BLaER1 treated with 17β-estradiol and CSF1 and Interleukin-3, amounts not matched to agents 10 nM and 100 nM (cell line): ENCODE measurements around the gene ETV6.

ENCODE experiments used
- H3K27ac ChIP-seq, 11 experiments: shearing (Covaris generic); formaldehyde crosslinking; 2 replicates each; pipeline ENCODE4 v1.8.1; 2022
- H3K27me3 ChIP-seq, 11 experiments: shearing (Covaris generic); formaldehyde crosslinking; 2 replicates each; pipeline ENCODE4 v1.8.1; 2022
- H3K36me3 ChIP-seq, 11 experiments: shearing (Covaris generic); formaldehyde crosslinking; 2 replicates each; pipeline ENCODE4 v1.8.1; 2022
- H3K4me1 ChIP-seq, 10 experiments: shearing (Covaris generic); formaldehyde crosslinking; 2 replicates each; pipeline ENCODE4 v1.8.1; 2022
- H3K4me2 ChIP-seq, 11 experiments: shearing (Covaris generic); formaldehyde crosslinking; 2 replicates each; pipeline ENCODE4 v1.8.1; 2022
- H3K4me3 ChIP-seq, 10 experiments: shearing (Covaris generic); formaldehyde crosslinking; 2 replicates each; pipeline ENCODE4 v1.8.1; 2022
- H3K9ac ChIP-seq, 11 experiments: shearing (Covaris generic); formaldehyde crosslinking; 2 replicates each; pipeline ENCODE4 v1.8.1; 2022
- H3K9me3 ChIP-seq, 11 experiments: shearing (Covaris generic); formaldehyde crosslinking; replicated peaks in 1 of 11; 2 replicates each; pipeline ENCODE4 v1.8.1; 2022
- H4K20me1 ChIP-seq, 11 experiments: shearing (Covaris generic); formaldehyde crosslinking; 2 replicates each; pipeline ENCODE4 v1.8.1; 2022
- Cebpa-rat ChIP-seq, 11 experiments: shearing (Covaris generic); IDR thresholded peaks; 2 replicates each; pipeline ENCODE4 v1.8.1; 2022

ETV6 gene

GRCh38 chr12:11758510-11759493 is 109.3 kb downstream of the ETV6 start:
- no peaks in the 10 kb centered on the region for H4K20me1 ChIP-seq
- peaks cover 0 to 3% (median 0%) of the 10 kb centered on the region in 11 experiments; a peak in 1 of 22 replicates for H3K9me3 ChIP-seq
- no peak for TF ChIP-seq Cebpa-rat (IDR thresholded peaks at IDR 0.05)
- no peaks in the 10 kb centered on the region for H3K27me3 ChIP-seq
- H3K36me3 ChIP-seq = peaks cover 44 to 100% (median 70%) of the 10 kb centered on the region in 11 experiments
- peaks cover 43 to 100% (median 84%) of the 10 kb centered on the region in 10 experiments for H3K4me1 ChIP-seq
- peak overlapping the region; percentile 55 to 74 (median 67) for H3K9ac ChIP-seq
- H3K4me2 ChIP-seq = peak overlapping the region; percentile 61 to 95 (median 75)
- peak overlapping the region; percentile 66 to 86 (median 76) for H3K27ac ChIP-seq
- H3K4me3 ChIP-seq = peak overlapping the region in 2 of 10 experiments; percentile 3 to 13; a peak in 2 of 20 replicates

DNA sequence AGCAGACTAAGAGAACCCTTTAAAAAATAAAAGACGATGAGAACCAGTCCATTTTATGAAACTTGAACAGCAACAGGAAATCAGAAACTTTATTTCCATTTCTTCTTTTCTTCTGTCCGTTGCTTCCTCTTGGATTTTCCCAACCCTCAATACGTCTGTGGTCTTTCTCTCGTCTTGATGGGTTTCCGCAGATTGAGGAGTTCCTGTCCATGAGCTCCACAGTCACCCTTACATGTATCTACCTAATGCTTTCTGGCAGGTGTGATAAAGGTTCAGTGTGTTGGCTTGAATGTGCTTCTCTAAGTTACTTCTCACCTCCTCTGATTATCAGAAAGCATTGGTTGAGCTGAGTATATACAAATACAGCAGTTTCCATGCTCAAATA is 110.0 kb downstream of the ETV6 start:
- 0 out of 20 replicates have a peak overlapping the region, but pooled peaks of 1 of the 10 experiments have one; percentile 3 for H3K4me3 ChIP-seq
- H4K20me1 ChIP-seq = no peaks in the 10 kb centered on the region
- no peak for TF ChIP-seq Cebpa-rat (IDR thresholded peaks at IDR 0.05)
- peaks cover 0 to 3% (median 0%) of the 10 kb centered on the region in 11 experiments; a peak in 1 of 22 replicates for H3K9me3 ChIP-seq
- peaks cover 37 to 100% (median 65%) of the 10 kb centered on the region in 11 experiments; a peak in 21 of 22 replicates for H3K36me3 ChIP-seq
- H3K9ac ChIP-seq = peak overlapping the region in 5 of 11 experiments; percentile 63 to 74 (median 67); a peak in 10 of 22 replicates
- H3K27ac ChIP-seq = peak overlapping the region; percentile 66 to 86 (median 76); a peak in 21 of 22 replicates
- H3K4me1 ChIP-seq = peaks cover 50 to 100% (median 86%) of the 10 kb centered on the region in 10 experiments
- no peaks in the 10 kb centered on the region for H3K27me3 ChIP-seq
- peak overlapping the region; percentile 61 to 95 (median 75) for H3K4me2 ChIP-seq

DNA sequence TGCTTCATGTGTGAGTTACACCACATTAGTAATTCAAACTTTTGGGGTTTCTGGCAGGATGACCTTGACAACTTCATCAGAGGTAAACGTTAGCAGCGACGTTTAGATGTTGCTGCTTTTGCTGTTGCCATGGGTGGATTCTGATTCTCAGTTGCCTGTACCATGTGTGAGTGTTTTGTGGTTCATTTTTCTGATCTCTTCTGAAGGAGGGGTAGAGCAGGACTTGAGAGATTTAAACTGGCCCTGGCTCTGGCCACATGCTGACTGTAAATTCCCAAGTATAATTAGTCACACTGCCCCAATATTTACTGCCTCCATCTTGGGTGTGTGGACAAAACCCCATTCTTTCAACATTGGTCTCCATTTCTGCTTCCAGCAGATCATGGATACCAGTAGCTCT is 110.4 kb downstream of the ETV6 start:
- Histone ChIP-seq H3K9ac (no peak overlapping the region), H3K4me1 (peaks cover 54 to 100% (median 88%) of the 10 kb centered on the region in 10 experiments), H3K27me3 (no peaks in the 10 kb centered on the region), H3K36me3 (peaks cover 33 to 99% (median 60%) of the 10 kb centered on the region in 11 experiments; a peak in 21 of 22 replicates), H3K4me2 (peak overlapping the region in 7 of 11 experiments; percentile 61 to 95 (median 80); a peak in 12 of 22 replicates), H3K4me3 (no peak overlapping the region), H3K27ac (peak overlapping the region in 10 of 11 experiments; percentile 66 to 86 (median 78); a peak in 17 of 22 replicates), H4K20me1 (no peaks in the 10 kb centered on the region), H3K9me3 (peaks cover 0 to 3% (median 0%) of the 10 kb centered on the region in 11 experiments; a peak in 1 of 22 replicates)
- TF ChIP-seq Cebpa-rat (IDR thresholded peaks at IDR 0.05) = no peak

DNA sequence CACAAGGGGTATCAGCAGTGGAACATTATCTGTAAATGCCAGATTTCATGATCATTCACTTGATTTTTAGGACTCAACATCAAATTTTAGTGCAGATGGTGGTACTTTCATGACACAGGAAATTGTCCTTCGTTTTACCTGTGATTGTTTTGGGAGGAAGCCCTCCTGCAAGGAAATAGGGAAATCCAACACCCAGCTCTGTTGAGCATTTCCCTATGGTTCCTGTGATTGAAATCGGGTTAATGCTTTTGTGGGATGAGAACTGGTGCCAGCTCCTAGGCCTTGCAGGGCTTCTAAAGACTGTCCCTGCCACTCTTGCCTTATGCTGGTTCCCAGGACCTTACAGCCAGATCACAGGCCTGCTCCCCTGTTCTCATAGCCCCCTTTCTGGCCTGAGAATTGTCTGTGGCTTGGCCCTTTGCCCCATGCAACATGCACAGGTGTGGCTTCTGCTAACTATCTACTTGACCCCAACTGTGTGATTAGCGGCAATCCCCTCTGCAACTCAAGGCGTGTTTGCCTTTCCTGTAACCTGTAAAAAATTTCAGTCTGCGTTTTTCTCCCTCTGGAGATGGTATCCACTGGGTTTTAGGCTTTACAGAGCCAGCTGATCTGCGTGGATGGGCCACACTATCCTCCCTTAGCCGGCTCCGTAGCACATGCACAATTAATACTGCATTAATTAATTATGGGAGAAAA is 112.5 kb downstream of the ETV6 start:
- Histone ChIP-seq H3K36me3 (peaks cover 11 to 78% (median 39%) of the 10 kb centered on the region in 11 experiments; a peak in 18 of 22 replicates), H3K4me3 (0 out of 20 replicates have a peak overlapping the region, but pooled peaks of 1 of the 10 experiments have one; percentile 9), H3K9me3 (peaks cover 0 to 3% (median 0%) of the 10 kb centered on the region in 11 experiments; a peak in 1 of 22 replicates), H3K27me3 (no peaks in the 10 kb centered on the region), H3K27ac (peak overlapping the region; percentile 13 to 98 (median 90); a peak in 19 of 22 replicates), H3K4me1 (peaks cover 71 to 99% (median 89%) of the 10 kb centered on the region in 10 experiments), H3K9ac (peak overlapping the region in 5 of 11 experiments; percentile 20 to 53 (median 24); a peak in 5 of 22 replicates), H4K20me1 (no peaks in the 10 kb centered on the region), H3K4me2 (peak overlapping the region; percentile 10 to 95 (median 87))
- no peak for TF ChIP-seq Cebpa-rat (IDR thresholded peaks at IDR 0.05)

- H3K4me1 ChIP-seq = peaks cover 71 to 99% (median 89%) of the 10 kb centered on the region in 10 experiments
- H3K9me3 ChIP-seq = peaks cover 0 to 3% (median 0%) of the 10 kb centered on the region in 11 experiments; a peak in 1 of 22 replicates
- H3K9ac ChIP-seq = peak overlapping the region in 6 of 11 experiments; percentile 5 to 53 (median 24); a peak in 7 of 22 replicates
- H3K4me2 ChIP-seq = peak overlapping the region; percentile 10 to 95 (median 87); a peak in 19 of 22 replicates
- peaks cover 5 to 78% (median 31%) of the 10 kb centered on the region in 11 experiments; a peak in 16 of 22 replicates for H3K36me3 ChIP-seq
- H3K4me3 ChIP-seq = peak overlapping the region in 1 of 10 experiments; percentile 9; a peak in 1 of 20 replicates
- H3K27me3 ChIP-seq = no peaks in the 10 kb centered on the region
- no peaks in the 10 kb centered on the region for H4K20me1 ChIP-seq
- peak overlapping the region; percentile 1 to 98 (median 92); a peak in 21 of 22 replicates for H3K27ac ChIP-seq
- no peak for TF ChIP-seq Cebpa-rat (IDR thresholded peaks at IDR 0.05)
These were observed 113.4 kb downstream of the ETV6 start for GRCh38 chr12:11762723-11763326.

- H3K27ac ChIP-seq = peak overlapping the region in 10 of 11 experiments; percentile 84 to 98 (median 94); a peak in 20 of 22 replicates
- H3K4me1 ChIP-seq = peaks cover 71 to 99% (median 89%) of the 10 kb centered on the region in 10 experiments
- no peaks in the 10 kb centered on the region for H3K27me3 ChIP-seq
These were observed 114.5 kb downstream of the ETV6 start for GRCh38 chr12:11763760-11764520.

DNA sequence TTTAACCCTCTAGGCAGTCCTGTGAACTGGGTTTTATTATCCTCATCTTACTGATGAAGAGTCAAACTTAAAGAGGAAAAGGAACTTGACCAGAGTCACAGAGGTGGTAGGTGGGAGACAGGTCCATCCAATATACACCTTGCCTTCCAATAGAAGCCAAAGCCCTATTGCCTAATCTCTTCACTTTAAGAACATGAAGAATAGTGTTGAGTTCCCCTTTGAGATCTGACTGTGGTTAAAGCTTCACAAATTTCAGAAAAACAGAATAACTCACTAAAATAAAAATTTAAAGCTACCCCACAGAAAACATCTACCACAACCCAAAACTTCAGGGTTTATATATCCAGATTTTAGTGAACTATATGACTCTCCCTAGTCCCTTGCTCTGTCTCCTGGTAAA is 115.4 kb downstream of the ETV6 start:
- peaks cover 5 to 78% (median 35%) of the 10 kb centered on the region in 11 experiments; a peak in 18 of 22 replicates for H3K36me3 ChIP-seq
- peaks cover 76 to 99% (median 90%) of the 10 kb centered on the region in 10 experiments for H3K4me1 ChIP-seq
- peak overlapping the region in 10 of 11 experiments; percentile 75 to 90 (median 84); a peak in 20 of 22 replicates for H3K9ac ChIP-seq
- 0 out of 22 replicates have a peak, but pooled peaks of 1 of the 11 experiments have one; percentile 18 for TF ChIP-seq Cebpa-rat (IDR thresholded peaks at IDR 0.05)
- H4K20me1 ChIP-seq = no peaks in the 10 kb centered on the region
- H3K9me3 ChIP-seq = peaks cover 0 to 3% (median 0%) of the 10 kb centered on the region in 11 experiments; a peak in 2 of 22 replicates
- peak overlapping the region in 9 of 10 experiments; percentile 37 to 69 (median 60); a peak in 15 of 20 replicates for H3K4me3 ChIP-seq
- H3K4me2 ChIP-seq = peak overlapping the region; percentile 85 to 95 (median 90)
- H3K27me3 ChIP-seq = no peaks in the 10 kb centered on the region
- peak overlapping the region; percentile 76 to 98 (median 92); a peak in 20 of 22 replicates for H3K27ac ChIP-seq

More at GRCh38 chr12:11763760-11764520, 114.5 kb downstream of the ETV6 start:
- Histone ChIP-seq H4K20me1 (no peaks in the 10 kb centered on the region), H3K9me3 (peaks cover 0 to 3% (median 0%) of the 10 kb centered on the region in 11 experiments; a peak in 1 of 22 replicates), H3K4me2 (peak overlapping the region; percentile 85 to 95 (median 90); a peak in 21 of 22 replicates), H3K4me3 (peak overlapping the region in 6 of 10 experiments; percentile 58 to 69 (median 61); a peak in 8 of 20 replicates), H3K9ac (peak overlapping the region in 4 of 11 experiments; percentile 82 to 90 (median 84); a peak in 5 of 22 replicates), H3K36me3 (peaks cover 5 to 78% (median 33%) of the 10 kb centered on the region in 11 experiments; a peak in 16 of 22 replicates)
- no peak for TF ChIP-seq Cebpa-rat (IDR thresholded peaks at IDR 0.05)
